ENCODE measurements around the gene BHLHE40. TPM values are rescaled to one million over a fixed set of nuclear protein-coding genes. Genes with fewer than 3 reads are reported as not detected.

The BHLHE40 gene
- total and polyA plus RNA-seq, 2 of the 4 experiments (the other 2 are of a cell fraction), result 22.8 to 31.8 TPM

DNA sequence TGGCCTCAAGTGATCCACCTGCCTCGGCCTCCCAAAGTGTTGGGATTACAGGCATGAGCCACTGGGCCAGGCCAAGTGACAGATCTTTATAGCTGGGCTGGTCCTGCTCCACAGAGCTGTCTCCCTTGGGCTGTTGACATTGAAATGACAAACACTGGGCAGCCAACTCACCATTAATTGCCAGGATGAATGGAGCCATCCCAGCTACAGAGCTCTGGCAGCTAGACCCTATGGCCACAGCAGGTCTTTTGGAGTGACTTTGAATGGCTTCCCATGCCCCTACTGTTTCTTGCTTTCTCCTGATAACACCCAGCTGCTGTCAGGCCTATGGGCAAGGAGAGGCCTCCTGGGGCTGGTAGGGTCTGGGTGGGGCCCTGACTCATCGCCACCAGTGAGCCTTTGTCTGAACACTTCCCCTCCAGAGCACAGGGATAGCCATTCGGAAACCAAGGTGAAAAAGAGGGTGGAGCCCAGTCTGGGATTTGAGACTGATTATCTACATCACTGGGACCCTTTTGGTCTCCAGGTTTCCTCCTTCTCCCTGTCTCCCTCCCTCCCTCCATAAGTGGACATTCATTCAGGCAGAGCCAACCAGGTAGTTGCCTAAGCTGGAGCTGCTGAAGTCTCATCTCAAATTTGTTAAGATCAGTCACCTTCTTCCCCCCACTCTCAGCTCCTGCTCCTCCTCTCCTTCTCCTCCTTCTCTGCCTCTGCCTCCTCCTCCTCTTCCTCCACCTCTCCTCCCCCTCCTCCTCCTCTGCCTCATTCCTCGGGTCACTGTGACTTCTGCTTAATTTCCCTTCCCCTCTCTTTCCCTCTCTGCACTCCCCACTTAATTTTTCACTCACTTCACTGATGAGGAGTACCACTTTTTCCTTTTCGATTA is 34.0 kb downstream of the BHLHE40 start:
- DNase-seq (peak; percentile 47), ATAC-seq (ENCODE audit: low read depth) (peak; percentile 25; the same call in 1 of the 2 replicates)
- Histone ChIP-seq H3K23ac (ENCODE audit: low read depth, low read length) (0 out of 2 replicates have a peak overlapping the region, but pooled peaks have one; percentile 15), H3K9ac (ENCODE audit: low read depth, low read length) (no peak overlapping the region), H2AFZ (replicated peaks; ENCODE audit: low read length, poor library complexity) (peak overlapping the region; percentile 77), H3K14ac (replicated peaks; ENCODE audit: low read depth, low read length) (peak overlapping the region; percentile 57), H3K27me3 (ENCODE audit: control insufficient read depth, insufficient read depth, low read length) (no peaks in the 10 kb centered on the region), H3K4me3 (ENCODE audit: insufficient read depth, low read depth, low read length) (no peak overlapping the region), H3K18ac (ENCODE audit: low read depth, low read length) (peak overlapping the region; percentile 73; the same call in 1 of the 2 replicates), H4K5ac (ENCODE audit: low read depth, low read length) (peak overlapping the region; percentile 83; the same call in 1 of the 2 replicates), H4K8ac (ENCODE audit: low read depth in 2 of 2, low read length in 2 of 2) (peak overlapping the region; percentile 70 to 84; a peak in 3 of 4 replicates), H2BK5ac (ENCODE audit: low read depth, low read length, poor library complexity, severe bottlenecking) (peak overlapping the region; percentile 27), H2AK9ac (replicated peaks; ENCODE audit: low read depth, low read length, poor library complexity) (peak overlapping the region; percentile 68), H4K20me1 (ENCODE audit: insufficient read depth, low read length) (no peaks in the 10 kb centered on the region), H3K79me1 (ENCODE audit: low read depth in 1 of 2, low read length in 2 of 2) (no peaks in the 10 kb centered on the region), H3K4me1 (ENCODE audit: control insufficient read depth, insufficient read depth, low read length) (peaks cover 16% of the 10 kb centered on the region), H3K36me3 (ENCODE audit: control insufficient read depth, insufficient read depth, low read length) (no peaks in the 10 kb centered on the region), H3K4ac (ENCODE audit: low read depth, low read length) (peak overlapping the region; percentile 80), H2BK15ac (ENCODE audit: low read depth, low read length) (peak overlapping the region; percentile 93; the same call in 2 of the 3 replicates), H3K27ac (ENCODE audit: insufficient read depth, low read length) (no peak overlapping the region), H2BK20ac (ENCODE audit: low read depth, low read length) (peak overlapping the region; percentile 82), H3K9me1 (ENCODE audit: insufficient read depth, low read length) (peaks cover 12% of the 10 kb centered on the region), H3K56ac (ENCODE audit: extremely low read depth, insufficient read depth, low read length) (no peak overlapping the region), H2BK120ac (ENCODE audit: low read depth, low read length) (peak overlapping the region; percentile 83; the same call in 1 of the 2 replicates), H4K91ac (ENCODE audit: insufficient read depth, low read depth, low read length) (peak overlapping the region; percentile 80), H3K4me2 (ENCODE audit: low read depth, low read length) (no peak overlapping the region), H2AK5ac (ENCODE audit: low read depth, low read length) (peak overlapping the region; percentile 67), H3K9me3 (ENCODE audit: control insufficient read depth, insufficient read depth, low read length) (no peaks in the 10 kb centered on the region)
- in situ Hi-C loops (cut with MboI; ENCODE audit: low sequenced_read_pairs) (no loop called here), intact Hi-C loops (cut with micrococcal nuclease) (no loop called here), dilution Hi-C loops (cut with HindIII; ENCODE audit: low sequenced_read_pairs, unreplicated experiment) (no loop called here)
- 60% methylated on average over 1 of the region's 5 CpGs; no CpG with 5 or more reads in 1 of the 2 experiments for WGBS, 2 experiments (ENCODE audit: extremely low coverage in 2 of 2, insufficient read length in 1 of 2)
- TF ChIP-seq MAZ (IDR thresholded peaks at IDR 0.05; ENCODE audit: borderline replicate concordance, low read depth, low read length), result no peak
- 0 out of 2 replicates have a peak, but pooled peaks have one; percentile 19 for TF ChIP-seq FOS (IDR thresholded peaks at IDR 0.05; ENCODE audit: low read depth, low read length)
- POLR2A ChIA-PET (ENCODE audit: unreplicated experiment), result no interaction called here
- CTCF ChIA-PET, result interaction anchor here (2.5 kb wide), 1 partner anchor 33 kb away, joined by 7 read pairs; no protein-coding TSS in a partner anchor
- no TSS peak for BruUV-seq (replicated peaks)

Measured in IMR-90 (cell line).